PFSK-1 (cell line): Measurements from ENCODE around the gene ANK2.

Experiments
- FOXP2 ChIP-seq: optimal IDR thresholded peaks from 2 replicates; pipeline ENCODE3; 2011; ENCODE audit warnings: borderline replicate concordance, control low read depth, inconsistent platforms; ENCODE audit not compliant: insufficient read depth; ENCODE audit errors: extremely low read length, extremely low read depth
- POLR2AphosphoS5 ChIP-seq: IDR thresholded peaks from 2 replicates; pipeline ENCODE4 v1.6.1; 2012; ENCODE audit warnings: low read depth, mild to moderate bottlenecking, control low read depth, low read length, moderate library complexity
- SIN3A ChIP-seq: IDR thresholded peaks from 2 replicates; pipeline ENCODE4 v1.6.1; 2012; ENCODE audit warnings: mild to moderate bottlenecking, low read length, moderate library complexity, borderline replicate concordance; ENCODE audit not compliant: insufficient read depth
- TAF1 ChIP-seq: IDR thresholded peaks from 2 replicates; pipeline ENCODE4 v1.6.1; 2012; ENCODE audit warnings: low read length, control low read depth, borderline replicate concordance; ENCODE audit not compliant: insufficient read depth
- TF ChIP-seq, protein P1 (sequence below), 2 experiments: IDR thresholded peaks; 2 replicates each; pipeline versions ENCODE4 v1.6.1 to v1.8.0; 2011 to 2012; ENCODE audit warnings: low read depth in 2 of 2, low read length in 2 of 2, control low read depth in 1 of 2, inconsistent platforms in 1 of 2, mild to moderate bottlenecking in 1 of 2, moderate library complexity in 1 of 2; ENCODE audit not compliant: insufficient read depth in 1 of 2

The ANK2 gene

DNA sequence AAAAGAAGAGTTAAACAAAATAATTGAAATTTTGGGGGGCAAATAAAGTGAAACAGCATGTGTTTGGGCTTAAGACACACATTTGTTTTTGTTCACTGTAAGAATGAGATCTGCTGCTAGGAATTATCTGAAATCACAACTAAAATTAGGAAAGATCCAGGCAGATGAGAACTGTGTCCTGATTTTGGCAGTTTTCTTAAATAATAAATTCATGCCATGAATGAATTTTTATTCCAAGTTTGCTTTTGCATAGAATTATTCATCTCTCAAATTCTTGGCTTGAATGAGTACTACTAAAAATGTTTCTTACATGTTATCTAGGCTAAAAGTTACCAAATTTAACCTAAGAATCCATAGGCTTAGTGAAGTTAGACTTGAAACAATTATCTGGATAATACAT is 321.7 kb downstream of the ANK2 start:
- TF ChIP-seq, protein P1, sequence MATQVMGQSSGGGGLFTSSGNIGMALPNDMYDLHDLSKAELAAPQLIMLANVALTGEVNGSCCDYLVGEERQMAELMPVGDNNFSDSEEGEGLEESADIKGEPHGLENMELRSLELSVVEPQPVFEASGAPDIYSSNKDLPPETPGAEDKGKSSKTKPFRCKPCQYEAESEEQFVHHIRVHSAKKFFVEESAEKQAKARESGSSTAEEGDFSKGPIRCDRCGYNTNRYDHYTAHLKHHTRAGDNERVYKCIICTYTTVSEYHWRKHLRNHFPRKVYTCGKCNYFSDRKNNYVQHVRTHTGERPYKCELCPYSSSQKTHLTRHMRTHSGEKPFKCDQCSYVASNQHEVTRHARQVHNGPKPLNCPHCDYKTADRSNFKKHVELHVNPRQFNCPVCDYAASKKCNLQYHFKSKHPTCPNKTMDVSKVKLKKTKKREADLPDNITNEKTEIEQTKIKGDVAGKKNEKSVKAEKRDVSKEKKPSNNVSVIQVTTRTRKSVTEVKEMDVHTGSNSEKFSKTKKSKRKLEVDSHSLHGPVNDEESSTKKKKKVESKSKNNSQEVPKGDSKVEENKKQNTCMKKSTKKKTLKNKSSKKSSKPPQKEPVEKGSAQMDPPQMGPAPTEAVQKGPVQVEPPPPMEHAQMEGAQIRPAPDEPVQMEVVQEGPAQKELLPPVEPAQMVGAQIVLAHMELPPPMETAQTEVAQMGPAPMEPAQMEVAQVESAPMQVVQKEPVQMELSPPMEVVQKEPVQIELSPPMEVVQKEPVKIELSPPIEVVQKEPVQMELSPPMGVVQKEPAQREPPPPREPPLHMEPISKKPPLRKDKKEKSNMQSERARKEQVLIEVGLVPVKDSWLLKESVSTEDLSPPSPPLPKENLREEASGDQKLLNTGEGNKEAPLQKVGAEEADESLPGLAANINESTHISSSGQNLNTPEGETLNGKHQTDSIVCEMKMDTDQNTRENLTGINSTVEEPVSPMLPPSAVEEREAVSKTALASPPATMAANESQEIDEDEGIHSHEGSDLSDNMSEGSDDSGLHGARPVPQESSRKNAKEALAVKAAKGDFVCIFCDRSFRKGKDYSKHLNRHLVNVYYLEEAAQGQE (IDR thresholded peaks at IDR 0.05; ENCODE audit: insufficient read depth in 1 of 2, low read depth in 2 of 2, low read length in 2 of 2) = no peak
- no peak for TF ChIP-seq TAF1
- no peak for TF ChIP-seq POLR2AphosphoS5
- TF ChIP-seq FOXP2 = no peak
- no peak for TF ChIP-seq SIN3A

DNA sequence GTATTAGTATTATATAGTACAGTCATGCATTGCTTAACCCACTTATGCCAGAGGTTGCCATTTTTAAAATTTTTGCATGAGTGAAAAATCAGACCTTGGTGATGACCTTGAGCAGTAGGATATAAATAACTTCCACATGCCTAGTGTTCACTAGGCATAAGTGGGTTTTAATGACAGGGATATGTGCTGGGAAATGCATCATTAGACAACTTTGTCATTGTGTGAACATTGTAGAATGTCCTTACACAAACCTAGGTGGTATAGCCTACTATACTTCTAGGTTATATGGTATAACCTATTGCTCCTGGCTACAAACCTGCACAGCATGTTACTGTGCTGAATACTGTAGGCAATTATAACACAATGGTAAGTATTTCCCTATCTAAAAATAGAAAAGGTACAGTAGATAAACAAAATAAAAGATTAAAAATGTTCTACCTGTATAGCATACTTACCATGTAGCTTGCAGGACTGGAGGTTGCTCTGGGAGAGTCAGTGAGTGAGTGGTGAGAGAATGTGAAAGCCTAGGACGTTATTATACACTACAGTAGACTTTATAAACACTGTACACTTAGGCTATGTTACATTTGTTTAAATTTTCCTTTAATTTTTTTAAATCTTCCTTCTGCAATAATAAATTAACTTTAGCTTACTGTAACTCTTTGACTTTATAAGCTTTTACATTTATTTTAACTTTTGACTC is 326.7 kb downstream of the ANK2 start:
- TF ChIP-seq POLR2AphosphoS5 = no peak
- TF ChIP-seq, protein P1 (IDR thresholded peaks at IDR 0.05; ENCODE audit: insufficient read depth in 1 of 2, low read depth in 2 of 2, low read length in 2 of 2) = no peak
- TF ChIP-seq FOXP2 = no peak
- TF ChIP-seq TAF1 = no peak
- no peak for TF ChIP-seq SIN3A

DNA sequence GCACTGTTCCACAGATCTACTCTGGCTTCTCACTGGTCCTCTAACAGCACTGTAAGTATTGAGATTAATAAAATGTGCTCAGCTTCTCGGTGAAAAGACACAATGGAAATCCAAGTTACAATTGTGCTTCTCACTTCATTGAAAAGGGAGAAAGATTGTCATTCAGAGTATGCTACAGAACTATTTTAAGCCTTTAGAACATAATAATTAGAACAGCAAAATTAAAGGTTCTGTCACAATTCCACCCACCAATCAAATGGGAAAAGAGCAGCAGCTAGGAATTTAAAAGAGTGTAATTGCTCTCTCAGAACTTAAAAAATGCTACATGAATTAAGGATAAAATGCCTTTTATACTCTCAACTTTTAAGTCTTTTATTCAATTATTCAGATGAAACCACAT is 329.4 kb downstream of the ANK2 start:
- no peak for TF ChIP-seq FOXP2
- TF ChIP-seq, protein P1 (IDR thresholded peaks at IDR 0.05; ENCODE audit: insufficient read depth in 1 of 2, low read depth in 2 of 2, low read length in 2 of 2) = no peak
- no peak for TF ChIP-seq SIN3A
- TF ChIP-seq TAF1 = no peak
- no peak for TF ChIP-seq POLR2AphosphoS5

DNA sequence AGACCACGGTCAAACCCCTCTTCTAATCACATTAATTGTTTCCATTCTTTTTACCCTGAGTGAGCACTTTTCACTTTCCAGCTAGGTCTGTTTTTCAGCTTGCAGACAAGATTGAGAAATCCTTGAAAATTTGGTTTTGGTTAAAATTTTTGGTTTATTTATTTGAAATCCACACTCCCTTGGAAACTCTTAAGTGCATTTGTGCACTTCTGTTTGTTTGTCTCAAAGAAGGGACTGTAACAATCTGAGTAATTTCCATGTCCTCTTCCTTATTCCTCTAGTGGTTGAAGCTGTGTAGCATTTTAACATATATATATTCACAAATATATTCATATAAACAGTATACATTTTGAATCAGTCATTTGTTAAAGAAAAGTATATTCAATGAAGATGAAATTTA is 333.3 kb downstream of the ANK2 start:
- TF ChIP-seq, protein P1 (IDR thresholded peaks at IDR 0.05; ENCODE audit: insufficient read depth in 1 of 2, low read depth in 2 of 2, low read length in 2 of 2) = no peak
- TF ChIP-seq POLR2AphosphoS5 = no peak
- TF ChIP-seq TAF1 = no peak
- TF ChIP-seq SIN3A = no peak
- TF ChIP-seq FOXP2 = no peak
